ENCODE results near the gene SERPINA4. TPM values are rescaled to one million over a fixed set of nuclear protein-coding genes. Genes with fewer than 3 reads are reported as not detected.
A peak's percentile ranks its signal among the peaks of the same experiment; 100 is the strongest.

The SERPINA4 gene
- total RNA-seq, 4 donors from 2014 or later, result not detected

GRCh38 chr14:94542811-94543440 lies 18.3 kb upstream of the SERPINA4 start:
- no peak for TF ChIP-seq CTCF (IDR thresholded peaks at IDR 0.05)
- Histone ChIP-seq H3K36me3 (no peaks in the 10 kb centered on the region), H3K4me1 (peaks cover 40% of the 10 kb centered on the region), H3K27me3 (no peaks in the 10 kb centered on the region), H3K27ac (peak overlapping the region; percentile 75), H3K4me3 (no peak overlapping the region), H3K9me3 (no peaks in the 10 kb centered on the region)
- no peak for DNase-seq (ENCODE audit: low spot score in 2 of 2)
- 60% methylated on average over 6 of the region's 9 CpGs for WGBS

DNA sequence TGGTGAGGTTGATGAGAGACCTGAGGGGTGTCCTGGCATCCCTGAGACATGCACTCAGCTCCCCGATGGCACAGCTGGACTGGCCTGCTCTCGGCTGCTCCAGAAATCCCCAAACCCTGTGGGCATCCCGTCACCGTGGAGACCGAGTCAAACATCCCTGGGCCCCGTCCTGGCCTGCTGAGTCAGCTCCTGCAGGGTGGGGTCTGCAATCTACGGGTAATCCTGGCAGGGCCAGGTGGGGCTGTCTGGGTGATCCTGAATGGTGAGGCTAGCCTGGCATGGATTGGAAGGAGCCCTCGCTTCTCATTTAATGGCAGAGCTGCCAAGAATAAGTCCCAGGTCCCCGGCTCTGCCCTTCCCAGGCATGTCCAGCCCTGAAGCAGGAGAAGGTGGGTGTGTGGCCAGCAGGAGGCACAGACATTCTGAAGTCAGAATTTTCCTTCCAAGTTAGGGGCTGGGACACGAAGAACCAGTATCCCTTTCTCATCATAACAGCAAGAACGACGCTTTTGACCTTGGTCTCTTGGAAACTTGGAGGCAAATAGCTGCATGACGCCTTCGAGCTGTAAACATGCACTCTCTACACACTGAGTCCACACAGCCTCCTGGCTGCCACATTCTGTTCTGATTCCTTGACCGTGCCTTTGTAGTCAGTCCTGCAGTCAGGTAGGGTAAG lies 17.7 kb upstream of the SERPINA4 start:
- H3K27me3 ChIP-seq, result no peaks in the 10 kb centered on the region
- DNase-seq (ENCODE audit: low spot score in 2 of 2), result no peak
- no peaks in the 10 kb centered on the region for H3K36me3 ChIP-seq
- no peak overlapping the region for H3K4me3 ChIP-seq
- WGBS, result 20% methylated on average over 13 of the region's 15 CpGs
- TF ChIP-seq POLR2A (IDR thresholded peaks at IDR 0.05) (no peak), POLR2AphosphoS5 (IDR thresholded peaks at IDR 0.05) (no peak), CTCF (IDR thresholded peaks at IDR 0.05) (no peak)
- H3K27ac ChIP-seq, result peak overlapping the region; percentile 75
- peaks cover 46% of the 10 kb centered on the region for H3K4me1 ChIP-seq
- H3K9me3 ChIP-seq, result no peaks in the 10 kb centered on the region

DNA sequence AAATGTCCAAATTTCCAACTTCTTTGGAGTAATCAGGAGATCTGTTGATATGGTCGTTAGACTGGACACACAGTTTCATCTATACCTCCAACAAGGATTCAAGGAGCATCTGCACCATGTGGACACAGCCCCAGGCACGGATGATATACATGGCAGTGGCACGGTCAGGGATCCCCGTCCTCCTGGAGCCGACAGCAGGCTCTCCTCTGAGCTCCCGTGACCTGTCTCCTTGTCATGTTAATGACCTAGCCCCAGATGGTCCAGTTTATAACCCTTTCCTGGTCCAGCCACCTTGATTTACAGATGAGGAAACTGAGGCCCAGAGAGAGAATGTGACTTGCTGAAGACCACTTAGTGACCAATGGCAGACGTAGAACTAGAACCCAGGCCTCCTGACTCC lies 16.5 kb upstream of the SERPINA4 start:
- H3K27me3 ChIP-seq, result no peaks in the 10 kb centered on the region
- no peaks in the 10 kb centered on the region for H3K36me3 ChIP-seq
- DNase-seq (ENCODE audit: low spot score in 2 of 2), result no peak
- H3K27ac ChIP-seq, result no peak overlapping the region
- H3K9me3 ChIP-seq, result no peaks in the 10 kb centered on the region
- H3K4me1 ChIP-seq, result peaks cover 46% of the 10 kb centered on the region
- no peak overlapping the region for H3K4me3 ChIP-seq
- WGBS, result 91% methylated on average over 5 of the region's 7 CpGs
- TF ChIP-seq POLR2A (IDR thresholded peaks at IDR 0.05) (no peak), POLR2AphosphoS5 (IDR thresholded peaks at IDR 0.05) (no peak), EP300 (IDR thresholded peaks at IDR 0.05) (no peak), CTCF (IDR thresholded peaks at IDR 0.05) (no peak)

DNA sequence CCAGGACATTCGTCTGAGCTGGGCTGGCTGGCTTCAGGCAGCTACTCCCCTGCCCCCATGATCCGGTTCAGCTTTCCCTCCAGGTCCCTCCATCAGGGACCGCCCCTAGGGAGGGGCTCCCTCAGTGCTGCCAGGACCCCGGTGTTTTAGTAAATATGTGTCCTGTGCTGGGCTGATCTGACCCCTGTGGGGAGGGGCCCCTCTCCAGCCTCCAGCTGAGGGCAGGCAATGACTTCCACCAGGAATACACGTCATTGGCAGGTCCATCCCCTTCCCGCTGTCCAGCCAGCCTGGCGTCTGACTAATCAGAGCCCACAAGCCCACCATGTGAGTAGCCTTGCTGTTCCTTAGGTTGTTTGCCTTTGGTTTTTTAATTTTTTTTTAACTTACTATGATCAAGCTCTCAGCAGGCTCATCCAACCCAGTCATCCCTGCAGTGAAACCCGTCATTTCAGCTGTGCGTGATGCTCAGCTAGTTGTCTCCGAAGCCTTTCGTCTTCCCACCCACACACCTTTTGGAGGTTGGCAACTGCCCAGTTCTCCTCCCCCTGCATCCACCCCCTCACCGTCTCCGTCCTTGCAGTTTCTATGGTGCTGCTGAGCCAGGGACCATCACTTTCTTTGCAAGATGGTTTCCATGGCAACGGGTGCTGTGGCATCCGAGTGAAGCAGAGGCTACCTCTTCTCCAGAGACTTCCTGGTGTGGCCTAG lies 16.0 kb upstream of the SERPINA4 start:
- TF ChIP-seq CTCF (IDR thresholded peaks at IDR 0.05) (no peak), POLR2A (IDR thresholded peaks at IDR 0.05) (no peak), EP300 (IDR thresholded peaks at IDR 0.05) (no peak), POLR2AphosphoS5 (IDR thresholded peaks at IDR 0.05) (no peak)
- DNase-seq (ENCODE audit: low spot score in 2 of 2), result no peak
- Histone ChIP-seq H3K27me3 (no peaks in the 10 kb centered on the region), H3K27ac (no peak overlapping the region), H3K4me3 (no peak overlapping the region), H3K4me1 (peaks cover 42% of the 10 kb centered on the region), H3K36me3 (no peaks in the 10 kb centered on the region), H3K9me3 (no peaks in the 10 kb centered on the region)
- 71% methylated on average over 15 of the region's 15 CpGs for WGBS

GRCh38 chr14:94547151-94547680 lies 14.0 kb upstream of the SERPINA4 start:
- no peak for DNase-seq (ENCODE audit: low spot score in 2 of 2)
- Histone ChIP-seq H3K9me3 (no peaks in the 10 kb centered on the region), H3K27me3 (no peaks in the 10 kb centered on the region), H3K27ac (no peak overlapping the region), H3K4me3 (no peak overlapping the region), H3K4me1 (peaks cover 24% of the 10 kb centered on the region), H3K36me3 (no peaks in the 10 kb centered on the region)
- WGBS, result 92% methylated on average over 8 of the region's 8 CpGs
- no peak for TF ChIP-seq POLR2AphosphoS5 (IDR thresholded peaks at IDR 0.05)
- TF ChIP-seq POLR2A (IDR thresholded peaks at IDR 0.05), result no peak
- no peak for TF ChIP-seq CTCF (IDR thresholded peaks at IDR 0.05)
- no peak for TF ChIP-seq EP300 (IDR thresholded peaks at IDR 0.05)

Measured in suprapubic skin (tissue), 4 donors.